ENCODE results near the gene C3orf20.

The C3orf20 gene

DNA sequence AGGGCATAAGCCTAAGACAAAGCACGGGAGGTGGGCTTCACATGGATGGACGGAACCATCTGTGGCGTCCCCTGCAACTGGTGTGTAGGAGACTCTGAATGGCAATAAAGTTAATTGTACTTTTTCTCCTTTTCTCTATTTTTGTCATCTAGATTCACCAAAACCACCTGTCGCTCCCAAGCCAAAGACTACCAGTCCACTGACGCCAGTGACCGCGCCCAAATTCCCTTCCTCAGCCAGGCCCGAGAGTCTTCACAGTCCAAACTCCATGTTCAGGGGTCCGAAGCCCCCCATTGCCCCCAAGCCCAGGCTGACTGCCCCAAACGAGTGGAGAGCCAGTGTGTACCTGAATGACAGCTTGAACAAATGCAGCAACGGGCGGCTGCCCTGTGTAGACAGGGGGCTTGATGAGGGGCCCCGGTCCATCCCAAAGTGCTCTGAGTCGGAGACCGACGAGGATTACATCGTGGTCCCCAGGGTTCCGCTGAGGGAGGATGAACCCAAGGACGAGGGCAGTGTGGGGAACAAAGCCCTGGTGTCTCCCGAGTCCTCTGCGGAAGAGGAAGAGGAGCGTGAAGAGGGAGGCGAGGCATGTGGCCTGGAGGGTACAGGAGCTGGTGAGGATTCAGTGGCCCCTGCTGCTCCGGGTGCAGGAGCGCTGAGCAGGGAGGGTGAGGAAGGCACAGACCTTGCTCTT, 144.0 kb downstream of the C3orf20 start, which contains the start of gene FGD5:
FGD5 (plus strand) TSS at position 159 of the 697 bp plus-strand sequence; CDS start at position 269, 110 bp downstream.
- peaks cover 4% of the 10 kb centered on the region for H3K4me1 ChIP-seq (ENCODE audit: control insufficient read depth, insufficient read depth, low read length, poor library complexity, severe bottlenecking)
- WGBS, 2 experiments (ENCODE audit: insufficient coverage in 2 of 2), result 94% methylated on average over 16 to 20 of the region's 25 CpGs
- peaks cover 14% of the 10 kb centered on the region for H3K36me3 ChIP-seq (ENCODE audit: control insufficient read depth, insufficient read depth, low read length)
- H3K27ac ChIP-seq (ENCODE audit: low read depth, low read length, severe bottlenecking), result no peak within 1 kb of the TSS
- no peaks in the 10 kb centered on the region for H3K9me3 ChIP-seq (ENCODE audit: control insufficient read depth, low read length)
- no peak within 1 kb of the TSS for H3K4me3 ChIP-seq (ENCODE audit: extremely low read depth, insufficient read depth, low read length, poor library complexity, severe bottlenecking)

DNA sequence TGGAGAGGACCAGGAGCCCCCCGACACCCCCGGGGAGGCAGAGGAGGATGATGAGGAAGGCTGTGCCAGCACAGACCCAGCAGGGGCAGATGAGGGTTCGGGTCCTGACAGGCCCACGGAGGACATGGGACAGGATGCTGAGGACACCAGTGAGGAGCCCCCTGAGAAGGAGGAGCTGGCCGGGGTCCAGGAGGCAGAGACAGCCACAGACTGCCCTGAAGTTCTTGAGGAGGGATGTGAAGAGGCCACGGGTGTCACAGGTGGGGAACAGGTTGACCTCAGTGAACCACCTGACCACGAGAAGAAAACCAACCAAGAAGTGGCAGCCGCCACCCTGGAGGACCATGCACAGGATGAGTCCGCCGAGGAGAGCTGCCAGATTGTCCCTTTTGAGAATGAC, 144.7 kb downstream of the C3orf20 start:
- Histone ChIP-seq H3K4me3 (ENCODE audit: extremely low read depth, insufficient read depth, low read length, poor library complexity, severe bottlenecking) (no peak overlapping the region), H3K9me3 (ENCODE audit: control insufficient read depth, low read length) (no peaks in the 10 kb centered on the region), H3K27ac (ENCODE audit: low read depth, low read length, severe bottlenecking) (no peak overlapping the region), H3K36me3 (ENCODE audit: control insufficient read depth, insufficient read depth, low read length) (peaks cover 14% of the 10 kb centered on the region), H3K4me1 (ENCODE audit: control insufficient read depth, insufficient read depth, low read length, poor library complexity, severe bottlenecking) (peaks cover 3% of the 10 kb centered on the region)
- 97% methylated on average over 10 of the region's 10 CpGs for WGBS, 2 experiments (ENCODE audit: insufficient coverage in 2 of 2)

GRCh38 chr3:14820156-14820555, 145.2 kb downstream of the C3orf20 start:
- Histone ChIP-seq H3K36me3 (ENCODE audit: control insufficient read depth, insufficient read depth, low read length) (peaks cover 14% of the 10 kb centered on the region), H3K27ac (ENCODE audit: low read depth, low read length, severe bottlenecking) (no peak overlapping the region), H3K4me1 (ENCODE audit: control insufficient read depth, insufficient read depth, low read length, poor library complexity, severe bottlenecking) (peaks cover 3% of the 10 kb centered on the region), H3K9me3 (ENCODE audit: control insufficient read depth, low read length) (no peaks in the 10 kb centered on the region), H3K4me3 (ENCODE audit: extremely low read depth, insufficient read depth, low read length, poor library complexity, severe bottlenecking) (no peak overlapping the region)
- 86 to 97% methylated on average over 14 to 15 of the region's 17 CpGs for WGBS, 2 experiments (ENCODE audit: insufficient coverage in 2 of 2)

GRCh38 chr3:14821151-14821550, 146.2 kb downstream of the C3orf20 start:
- peaks cover 3% of the 10 kb centered on the region for H3K4me1 ChIP-seq (ENCODE audit: control insufficient read depth, insufficient read depth, low read length, poor library complexity, severe bottlenecking)
- 96 to 97% methylated on average over 10 to 14 of the region's 16 CpGs for WGBS, 2 experiments (ENCODE audit: insufficient coverage in 2 of 2)
- H3K4me3 ChIP-seq (ENCODE audit: extremely low read depth, insufficient read depth, low read length, poor library complexity, severe bottlenecking), result no peak overlapping the region
- H3K27ac ChIP-seq (ENCODE audit: low read depth, low read length, severe bottlenecking), result no peak overlapping the region
- peaks cover 14% of the 10 kb centered on the region for H3K36me3 ChIP-seq (ENCODE audit: control insufficient read depth, insufficient read depth, low read length)
- H3K9me3 ChIP-seq (ENCODE audit: control insufficient read depth, low read length), result no peaks in the 10 kb centered on the region

GRCh38 chr3:14822134-14822533, 147.2 kb downstream of the C3orf20 start:
- Histone ChIP-seq H3K9me3 (ENCODE audit: control insufficient read depth, low read length) (no peaks in the 10 kb centered on the region), H3K27ac (ENCODE audit: low read depth, low read length, severe bottlenecking) (no peak overlapping the region), H3K4me3 (ENCODE audit: extremely low read depth, insufficient read depth, low read length, poor library complexity, severe bottlenecking) (no peak overlapping the region), H3K36me3 (ENCODE audit: control insufficient read depth, insufficient read depth, low read length) (peaks cover 14% of the 10 kb centered on the region), H3K4me1 (ENCODE audit: control insufficient read depth, insufficient read depth, low read length, poor library complexity, severe bottlenecking) (peaks cover 3% of the 10 kb centered on the region)
- WGBS, 2 experiments (ENCODE audit: insufficient coverage in 2 of 2), result 80 to 83% methylated on average over 1 of the region's 3 CpGs

Data from mesodermal cell (in vitro differentiated cells).